Skeletal muscle tissue (tissue), 4 donors: ENCODE results near the gene TOM1. TPM values are rescaled to one million over a fixed set of nuclear protein-coding genes. Genes with fewer than 3 reads are reported as not detected.
"Not testable (repeated sequence)": the region's sequence is repeated elsewhere in the genome, so short reads cannot be mapped to it uniquely, and the experiment has no call there.

Source experiments
- H3K27ac ChIP-seq: one replicate; pipeline ENCODE4 v1.7.0; 2013; ENCODE audit warnings: mild to moderate bottlenecking, low read depth, low read length, inconsistent platforms
- H3K27me3 ChIP-seq, 3 donors: one replicate each; pipeline ENCODE4 v1.7.0; 2013; ENCODE audit warnings: low read length in 3 of 3; ENCODE audit not compliant: control insufficient read depth in 3 of 3, insufficient read depth in 3 of 3
- H3K36me3 ChIP-seq, 3 donors: one replicate each; pipeline ENCODE4 v1.7.0; 2013; ENCODE audit warnings: low read length in 3 of 3; ENCODE audit not compliant: control insufficient read depth in 3 of 3, insufficient read depth in 3 of 3
- H3K4me1 ChIP-seq, 3 donors: one replicate each; pipeline ENCODE4 v1.7.0; 2013; ENCODE audit warnings: low read length in 3 of 3, mild to moderate bottlenecking in 3 of 3; ENCODE audit not compliant: control insufficient read depth in 3 of 3, insufficient read depth in 3 of 3
- H3K4me3 ChIP-seq, 3 donors: one replicate each; pipeline ENCODE4 v1.7.0; 2013; ENCODE audit warnings: low read length in 3 of 3
- H3K9ac ChIP-seq, 3 donors: one replicate each; pipeline ENCODE4 v1.7.0; 2013; ENCODE audit warnings: low read length in 3 of 3, mild to moderate bottlenecking in 3 of 3, moderate library complexity in 2 of 3, low read depth in 1 of 3
- H3K9me3 ChIP-seq, 3 donors: one replicate each; pipeline ENCODE4 v1.7.0; 2013; ENCODE audit warnings: low read length in 3 of 3; ENCODE audit not compliant: control insufficient read depth in 3 of 3
- total RNA-seq: library from RNA; depleted of rRNA; stranded (reverse); fragments of >200 nt; gene quantifications from one replicate; pipeline ENCODE4 v1.2.3, GENCODE V29; 2014
- donor health status: Osteomylitis.

TOM1 gene
- total RNA-seq, 1 donor from 2014 or later, result 14.1 TPM

DNA sequence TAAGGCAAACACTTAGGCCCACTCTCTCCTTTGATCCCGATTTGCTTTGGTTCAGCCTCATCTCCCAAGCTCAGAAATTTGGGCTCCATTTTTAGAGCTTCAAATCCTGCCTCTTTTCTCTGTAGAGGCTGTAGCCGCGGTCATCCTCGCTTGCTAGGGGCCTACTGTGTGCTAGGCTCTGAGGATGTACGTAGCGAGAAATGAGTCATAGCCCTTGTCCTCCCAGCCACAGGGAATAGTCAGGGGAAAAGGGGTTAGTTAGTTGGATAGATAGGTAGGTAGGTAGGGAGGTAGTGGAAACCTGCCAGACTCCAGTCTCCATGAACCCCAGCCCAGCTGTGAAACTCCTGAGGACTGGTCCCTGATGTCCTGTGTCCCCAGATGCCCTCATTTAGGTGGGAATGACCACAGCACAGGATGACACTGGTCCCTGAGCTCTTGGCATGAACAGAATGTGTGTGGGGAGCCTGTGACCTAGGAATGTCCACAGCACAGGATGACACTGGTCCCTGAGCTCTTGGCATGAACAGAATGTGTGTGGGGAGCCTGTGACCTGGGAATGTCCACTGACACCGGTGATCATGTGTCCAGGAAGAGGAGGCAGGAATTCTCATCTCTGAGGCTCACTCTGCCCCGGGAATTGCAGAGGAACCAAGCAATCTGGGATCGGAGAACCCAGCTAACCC, 59.8 kb downstream of the TOM1 start:
- Histone ChIP-seq H3K27me3 (no peaks in the 10 kb centered on the region), H3K4me1 (peaks cover 0 to 5% (median 3%) of the 10 kb centered on the region in 3 donors), H3K9ac (no peak overlapping the region), H3K27ac (no peak overlapping the region), H3K9me3 (no peaks in the 10 kb centered on the region), H3K4me3 (no peak overlapping the region), H3K36me3 (no peaks in the 10 kb centered on the region)

DNA sequence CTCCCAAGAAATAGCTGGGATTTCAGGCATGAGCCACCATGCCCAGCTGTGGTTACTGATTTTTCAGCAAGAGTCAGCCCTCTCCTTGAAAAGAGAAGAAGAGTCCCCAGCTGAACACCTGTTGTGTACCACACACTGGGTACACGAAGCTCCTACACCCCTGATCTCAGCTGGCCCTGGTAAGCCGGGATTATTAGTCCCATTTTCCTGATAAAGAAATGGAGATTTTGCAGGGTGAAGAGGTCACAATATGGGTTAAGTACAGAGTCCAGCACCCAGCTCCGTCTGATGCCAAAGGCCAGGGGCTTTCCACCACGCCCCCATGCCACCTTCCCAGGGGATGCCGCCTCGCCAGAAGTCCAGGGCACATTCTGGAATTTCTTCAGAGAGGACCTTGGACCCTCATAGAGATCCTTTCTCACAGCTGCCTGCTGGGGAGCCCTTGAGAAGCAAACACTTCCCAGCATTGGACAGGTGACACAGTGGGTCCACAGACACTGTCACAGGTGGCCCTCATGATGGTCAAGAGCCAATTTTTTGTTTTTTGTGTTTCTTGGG, 61.4 kb downstream of the TOM1 start:
- H3K27me3 ChIP-seq, result no peaks in the 10 kb centered on the region
- no peaks in the 10 kb centered on the region for H3K36me3 ChIP-seq
- H3K4me1 ChIP-seq, result peaks cover 0 to under 1% (median 0%) of the 10 kb centered on the region in 3 donors
- no peak overlapping the region for H3K9ac ChIP-seq
- H3K27ac ChIP-seq, result no peak overlapping the region
- no peaks in the 10 kb centered on the region for H3K9me3 ChIP-seq
- H3K4me3 ChIP-seq, result no peak overlapping the region

DNA sequence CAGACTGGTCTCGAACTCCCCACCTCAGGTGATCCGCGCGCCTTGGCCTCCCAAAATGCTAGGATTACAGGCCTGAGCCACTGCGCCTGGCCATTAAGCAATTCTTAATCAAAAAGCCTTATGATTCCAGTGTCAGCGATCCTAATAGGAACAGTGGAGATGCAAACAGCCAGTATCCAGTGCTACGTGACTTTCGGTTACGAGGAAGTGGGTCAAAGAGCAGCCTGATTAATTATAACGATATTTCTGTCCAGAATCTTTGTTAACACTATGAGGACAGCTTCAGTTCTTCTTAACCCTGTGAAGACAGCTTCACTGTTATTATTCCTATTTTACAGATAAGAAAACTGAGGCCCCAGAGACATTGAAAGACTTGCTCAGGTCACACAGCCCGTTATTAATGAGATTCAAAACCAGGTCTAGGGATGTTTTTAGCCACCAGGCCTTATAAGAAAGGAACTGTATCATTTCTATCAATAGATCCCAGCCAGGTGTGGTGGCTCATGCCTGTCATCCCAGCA, 63.9 kb downstream of the TOM1 start:
- no peaks in the 10 kb centered on the region for H3K27me3 ChIP-seq
- no peak overlapping the region for H3K27ac ChIP-seq
- no peak overlapping the region for H3K4me3 ChIP-seq
- H3K9me3 ChIP-seq, result no peaks in the 10 kb centered on the region
- H3K4me1 ChIP-seq, result peaks cover 0 to 4% (median 0%) of the 10 kb centered on the region in 3 donors
- H3K36me3 ChIP-seq, result no peaks in the 10 kb centered on the region
- H3K9ac ChIP-seq, result no peak overlapping the region

GRCh38 chr22:35364230-35364629, 64.5 kb downstream of the TOM1 start:
- not testable (repeated sequence) for H3K27me3 ChIP-seq, H3K27ac ChIP-seq, H3K9ac ChIP-seq, H3K36me3 ChIP-seq, H3K4me3 ChIP-seq, H3K4me1 ChIP-seq, H3K9me3 ChIP-seq

- Histone ChIP-seq H3K27ac (no peak overlapping the region), H3K9ac (no peak overlapping the region), H3K4me3 (no peak overlapping the region), H3K4me1 (peaks cover 11 to 19% (median 18%) of the 10 kb centered on the region in 3 donors), H3K9me3 (no peaks in the 10 kb centered on the region), H3K36me3 (no peaks in the 10 kb centered on the region), H3K27me3 (no peaks in the 10 kb centered on the region)
Measured at GRCh38 chr22:35367331-35367886, 67.7 kb downstream of the TOM1 start.

DNA sequence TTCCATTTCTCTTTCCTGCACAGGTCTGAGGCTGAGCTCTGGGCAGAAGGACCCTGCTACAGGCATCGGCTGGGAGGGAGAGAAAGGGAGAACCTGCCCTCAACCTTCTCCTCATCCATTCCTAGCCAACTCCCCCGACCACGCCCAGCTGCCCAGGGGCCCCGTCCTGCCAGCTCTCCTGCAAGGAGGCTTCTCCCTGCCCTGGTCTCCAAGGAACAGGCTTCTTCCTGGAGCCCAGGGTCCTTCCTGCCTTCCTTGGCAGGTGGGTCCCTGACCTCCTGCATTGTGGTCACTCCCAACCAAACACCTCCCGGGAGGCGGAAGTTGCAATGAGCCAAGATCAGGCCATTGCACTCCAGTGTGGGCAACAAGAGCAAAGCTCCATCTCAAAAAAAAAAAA, 68.7 kb downstream of the TOM1 start:
- Histone ChIP-seq H3K9ac (no peak overlapping the region), H3K27me3 (no peaks in the 10 kb centered on the region), H3K27ac (no peak overlapping the region), H3K9me3 (no peaks in the 10 kb centered on the region), H3K36me3 (no peaks in the 10 kb centered on the region), H3K4me3 (no peak overlapping the region), H3K4me1 (peaks cover 11 to 19% (median 18%) of the 10 kb centered on the region in 3 donors)

- no peaks in the 10 kb centered on the region for H3K36me3 ChIP-seq
- no peak overlapping the region for H3K4me3 ChIP-seq
- no peaks in the 10 kb centered on the region for H3K27me3 ChIP-seq
- H3K4me1 ChIP-seq, result peaks cover 11 to 19% (median 18%) of the 10 kb centered on the region in 3 donors
- H3K9ac ChIP-seq, result peak overlapping the region in 1 of 3 donors; percentile 30
- H3K9me3 ChIP-seq, result no peaks in the 10 kb centered on the region
- H3K27ac ChIP-seq, result peak overlapping the region; percentile 21
Measured at GRCh38 chr22:35369996-35370395, 70.3 kb downstream of the TOM1 start.

GRCh38 chr22:35373781-35374180, 74.1 kb downstream of the TOM1 start:
- no peak overlapping the region for H3K4me3 ChIP-seq
- no peak overlapping the region for H3K27ac ChIP-seq
- H3K27me3 ChIP-seq, result no peaks in the 10 kb centered on the region
- no peaks in the 10 kb centered on the region for H3K36me3 ChIP-seq
- H3K9me3 ChIP-seq, result no peaks in the 10 kb centered on the region
- peaks cover 28 to 42% (median 35%) of the 10 kb centered on the region in 3 donors for H3K4me1 ChIP-seq
- H3K9ac ChIP-seq, result no peak overlapping the region

GRCh38 chr22:35375031-35375430, 75.3 kb downstream of the TOM1 start:
- no peak overlapping the region for H3K27ac ChIP-seq

GRCh38 chr22:35375526-35375925, 75.8 kb downstream of the TOM1 start:
- Histone ChIP-seq H3K27ac (no peak overlapping the region), H3K4me1 (peaks cover 27 to 37% (median 28%) of the 10 kb centered on the region in 3 donors)

More at GRCh38 chr22:35375031-35375430, 75.3 kb downstream of the TOM1 start:
- no peaks in the 10 kb centered on the region for H3K9me3 ChIP-seq
- no peaks in the 10 kb centered on the region for H3K36me3 ChIP-seq
- peaks cover 24 to 36% (median 26%) of the 10 kb centered on the region in 3 donors for H3K4me1 ChIP-seq
- H3K27me3 ChIP-seq, result no peaks in the 10 kb centered on the region
- H3K4me3 ChIP-seq, result no peak overlapping the region
- H3K9ac ChIP-seq, result no peak overlapping the region

More at GRCh38 chr22:35375526-35375925, 75.8 kb downstream of the TOM1 start:
- Histone ChIP-seq H3K9ac (no peak overlapping the region), H3K9me3 (no peaks in the 10 kb centered on the region), H3K27me3 (no peaks in the 10 kb centered on the region), H3K36me3 (no peaks in the 10 kb centered on the region), H3K4me3 (no peak overlapping the region)
